ENCODE data around the gene NCKAP5. TPM values are rescaled to one million over a fixed set of nuclear protein-coding genes. Genes with fewer than 3 reads are reported as not detected.

NCKAP5 gene
- total and polyA plus RNA-seq, 2 donors (not counting 1 experiment from before 2014, with no cell fraction given) = not detected

GRCh38 chr2:133338224-133338623, 230.0 kb downstream of the NCKAP5 start:
- DNase-seq (no peak), ATAC-seq (ENCODE audit: low read depth) (no peak)
- no peaks in the 10 kb centered on the region for H3K4me1 Mint-ChIP-seq
- intact Hi-C loops (cut with micrococcal nuclease) = no loop called here
- WGBS (ENCODE audit: insufficient coverage) = no CpG with 5 or more reads among the region's 1 CpG
- Histone ChIP-seq H3K79me2 (ENCODE audit: control insufficient read depth, insufficient read depth, low read length) (no peaks in the 10 kb centered on the region), H3K4me1 (ENCODE audit: control insufficient read depth in 2 of 2, insufficient read depth in 2 of 2, low read length in 2 of 2) (no peaks in the 10 kb centered on the region), H3K36me3 (replicated peaks in 1 of 2; ENCODE audit: control extremely low read depth in 1 of 2, control insufficient read depth in 1 of 2, extremely low read depth in 1 of 2, insufficient read depth in 2 of 2, low read length in 1 of 2) (no peaks in the 10 kb centered on the region), H3K4me3 (ENCODE audit: control extremely low read depth in 1 of 5, extremely low read depth in 1 of 5, insufficient read depth in 1 of 5, low read depth in 2 of 5, low read length in 4 of 5) (no peak overlapping the region), H3K9me3 (ENCODE audit: control extremely low read depth in 1 of 3, control insufficient read depth in 2 of 3, insufficient read depth in 1 of 3, low read length in 2 of 3) (peaks cover 0 to 1% (median 0%) of the 10 kb centered on the region in 3 donors), H4K20me1 (ENCODE audit: control insufficient read depth, insufficient read depth, low read length, poor library complexity, severe bottlenecking) (no peaks in the 10 kb centered on the region), H2AFZ (ENCODE audit: insufficient read depth, low read depth, low read length, poor library complexity, severe bottlenecking) (no peak overlapping the region), H3K4me2 (replicated peaks; ENCODE audit: low read depth, low read length, poor library complexity, severe bottlenecking) (no peak overlapping the region), H3K27ac (ENCODE audit: low read length in 2 of 2) (no peak overlapping the region), H3K9ac (ENCODE audit: low read length) (no peak overlapping the region), H3K27me3 (replicated peaks in 1 of 4; ENCODE audit: control extremely low read depth in 1 of 4, control insufficient read depth in 3 of 4, insufficient read depth in 4 of 4, low read length in 3 of 4) (no peaks in the 10 kb centered on the region)
- H3K27ac Mint-ChIP-seq = no peak overlapping the region
- H3K4me3 Mint-ChIP-seq = no peak overlapping the region
- ChIA-PET CTCF (no interaction called here), POLR2A (no interaction called here)
- no peaks in the 10 kb centered on the region for H3K9me3 Mint-ChIP-seq (ENCODE audit: insufficient read depth)
- no peaks in the 10 kb centered on the region for H3K27me3 Mint-ChIP-seq
- TF ChIP-seq CTCF (IDR thresholded peaks at IDR 0.05) (no peak), EZH2 (IDR thresholded peaks at IDR 0.05; ENCODE audit: borderline replicate concordance, insufficient read depth, low read depth, low read length, poor library complexity, severe bottlenecking) (no peak)

GRCh38 chr2:133334923-133335322, 233.3 kb downstream of the NCKAP5 start:
- Mint-ChIP-seq H3K4me1 (no peaks in the 10 kb centered on the region), H3K9me3 (ENCODE audit: insufficient read depth) (no peaks in the 10 kb centered on the region), H3K27me3 (peaks cover 5% of the 10 kb centered on the region), H3K4me3 (no peak overlapping the region), H3K27ac (no peak overlapping the region)
- no CpG with 5 or more reads among the region's 3 CpGs for WGBS (ENCODE audit: insufficient coverage)
- DNase-seq (no peak), ATAC-seq (ENCODE audit: low read depth) (no peak)
- Histone ChIP-seq H4K20me1 (ENCODE audit: control insufficient read depth, insufficient read depth, low read length, poor library complexity, severe bottlenecking) (no peaks in the 10 kb centered on the region), H3K4me1 (ENCODE audit: control insufficient read depth in 2 of 2, insufficient read depth in 2 of 2, low read length in 2 of 2) (no peaks in the 10 kb centered on the region), H3K9ac (ENCODE audit: low read length) (no peak overlapping the region), H3K4me3 (ENCODE audit: control extremely low read depth in 1 of 5, extremely low read depth in 1 of 5, insufficient read depth in 1 of 5, low read depth in 2 of 5, low read length in 4 of 5) (no peak overlapping the region), H3K9me3 (ENCODE audit: control extremely low read depth in 1 of 3, control insufficient read depth in 2 of 3, insufficient read depth in 1 of 3, low read length in 2 of 3) (peaks cover 0 to 1% (median 0%) of the 10 kb centered on the region in 3 donors), H3K36me3 (replicated peaks in 1 of 2; ENCODE audit: control extremely low read depth in 1 of 2, control insufficient read depth in 1 of 2, extremely low read depth in 1 of 2, insufficient read depth in 2 of 2, low read length in 1 of 2) (no peaks in the 10 kb centered on the region), H3K79me2 (ENCODE audit: control insufficient read depth, insufficient read depth, low read length) (no peaks in the 10 kb centered on the region), H3K27ac (ENCODE audit: low read length in 2 of 2) (no peak overlapping the region), H2AFZ (ENCODE audit: insufficient read depth, low read depth, low read length, poor library complexity, severe bottlenecking) (no peak overlapping the region), H3K4me2 (replicated peaks; ENCODE audit: low read depth, low read length, poor library complexity, severe bottlenecking) (no peak overlapping the region), H3K27me3 (replicated peaks in 1 of 4; ENCODE audit: control extremely low read depth in 1 of 4, control insufficient read depth in 3 of 4, insufficient read depth in 4 of 4, low read length in 3 of 4) (no peaks in the 10 kb centered on the region)
- POLR2A ChIA-PET = no interaction called here
- intact Hi-C loops (cut with micrococcal nuclease) = no loop called here
- TF ChIP-seq EZH2 (IDR thresholded peaks at IDR 0.05; ENCODE audit: borderline replicate concordance, insufficient read depth, low read depth, low read length, poor library complexity, severe bottlenecking) = no peak
- no peak for TF ChIP-seq CTCF (IDR thresholded peaks at IDR 0.05)
- CTCF ChIA-PET = no interaction called here
